ENCODE measurements around the gene CATSPER2. TPM values are rescaled to one million over a fixed set of nuclear protein-coding genes. Genes with fewer than 3 reads are reported as not detected.

The CATSPER2 gene
- 0.39 to 1.3 TPM (median 0.48 TPM) in 5 replicates for total RNA-seq (2022; extraction: Qiagen RNA extraction)

GRCh38 chr15:43648649-43649429 is at the start of gene CATSPER2:
CATSPER2 (minus strand) TSS chr15:43648844; CDS start chr15:43648061, 783 bp downstream.

GRCh38 chr15:43693148-43694022 is 44.7 kb upstream of the CATSPER2 start, which contains the start of gene CKMT1A:
CKMT1A (plus strand) TSS chr15:43693859; CDS start chr15:43694051, 192 bp downstream.

GRCh38 chr15:43618700-43619099 is 29.9 kb downstream of the CATSPER2 start, which contains the start of gene STRC:
STRC (minus strand) TSS chr15:43618800; CDS start chr15:43618722, 78 bp downstream.

GRCh38 chr15:43593328-43594190 is 55.1 kb downstream of the CATSPER2 start, which contains the start of gene CKMT1B:
CKMT1B (plus strand) TSS chr15:43594027; CDS start chr15:43594219, 192 bp downstream.

GRCh38 chr15:43589778-43590466 is 58.7 kb downstream of the CATSPER2 start, which contains the start of gene PPIP5K1:
PPIP5K1 (minus strand) TSS chr15:43590208; CDS start chr15:43584504, 5,704 bp downstream.

Other genes with a start within 250 kb of the CATSPER2 start
- 15.8 to 18.4 TPM (median 17.0 TPM) in 5 replicates for gene TP53BP1, start 155.7 kb downstream of the CATSPER2 start, total RNA-seq (2022; extraction: Qiagen RNA extraction)
- 0.57 to 0.66 TPM (median 0.64 TPM) in 5 replicates for gene MAP1A, start 131.2 kb downstream of the CATSPER2 start, total RNA-seq (2022; extraction: Qiagen RNA extraction)
- gene PPIP5K1, start 58.6 kb downstream of the CATSPER2 start, total RNA-seq (2022; extraction: Qiagen RNA extraction): 4.7 to 7.8 TPM (median 6.9 TPM) in 5 replicates
- 2.7 to 5.1 TPM (median 3.3 TPM) in 5 replicates for gene CKMT1B, start 54.8 kb downstream of the CATSPER2 start, total RNA-seq (2022; extraction: Qiagen RNA extraction)
- gene STRC, start 30.0 kb downstream of the CATSPER2 start, total RNA-seq (2022; extraction: Qiagen RNA extraction): 0.12 to 0.30 TPM (median 0.23 TPM) in 4 of 5 replicates, not detected in the other
- 2.0 to 3.5 TPM (median 2.7 TPM) in 5 replicates for gene CKMT1A, start 45.0 kb upstream of the CATSPER2 start, total RNA-seq (2022; extraction: Qiagen RNA extraction)
- 274 to 366 TPM (median 360 TPM) in 5 replicates for gene PDIA3, start 97.6 kb upstream of the CATSPER2 start, total RNA-seq (2022; extraction: Qiagen RNA extraction)
- 0.97 to 2.2 TPM (median 1.4 TPM) in 5 replicates for gene ELL3, start 128.1 kb upstream of the CATSPER2 start, total RNA-seq (2022; extraction: Qiagen RNA extraction)
- gene SERF2, start 143.5 kb upstream of the CATSPER2 start, total RNA-seq (2022; extraction: Qiagen RNA extraction): 524 to 727 TPM (median 679 TPM) in 5 replicates
- 0.07 to 0.08 TPM in 2 of 5 replicates, not detected in the others for gene SERINC4, start 151.4 kb upstream of the CATSPER2 start, total RNA-seq (2022; extraction: Qiagen RNA extraction)
- gene HYPK, start 151.8 kb upstream of the CATSPER2 start, total RNA-seq (2022; extraction: Qiagen RNA extraction): 4.0 to 12.2 TPM (median 4.2 TPM) in 5 replicates
- gene MFAP1, start 175.8 kb upstream of the CATSPER2 start, total RNA-seq (2022; extraction: Qiagen RNA extraction): 23.6 to 28.8 TPM (median 24.2 TPM) in 5 replicates
- 10.9 to 14.0 TPM (median 12.9 TPM) in 5 replicates for gene WDR76, start 178.2 kb upstream of the CATSPER2 start, total RNA-seq (2022; extraction: Qiagen RNA extraction)